Mesenteric fat pad (tissue), 1 donor: Measurements from ENCODE around the gene HECTD4. TPM values are rescaled to one million over a fixed set of nuclear protein-coding genes. Genes with fewer than 3 reads are reported as not detected.
"Not testable (repeated sequence)": the region's sequence is repeated elsewhere in the genome, so short reads cannot be mapped to it uniquely, and the experiment has no call there.

Experiments used
- DNase-seq: peaks from one replicate; pipeline ENCODE4 v3.0.0-alpha.2; 2020; ENCODE audit warnings: low spot score
- total RNA-seq: library from RNA; stranded (reverse); fragmentation: NEBNext Ultra II Directional; extraction: Animal tissue kit (Norgen Biotek cat#: 25700); gene quantifications from one replicate; pipeline ENCODE4 v1.2.1, GENCODE V29; 2021
- donor health status: DM: yes; HTN: yes; CAD: no.

HECTD4 gene
- total RNA-seq, 1 donor from 2014 or later: 37.0 TPM

DNA sequence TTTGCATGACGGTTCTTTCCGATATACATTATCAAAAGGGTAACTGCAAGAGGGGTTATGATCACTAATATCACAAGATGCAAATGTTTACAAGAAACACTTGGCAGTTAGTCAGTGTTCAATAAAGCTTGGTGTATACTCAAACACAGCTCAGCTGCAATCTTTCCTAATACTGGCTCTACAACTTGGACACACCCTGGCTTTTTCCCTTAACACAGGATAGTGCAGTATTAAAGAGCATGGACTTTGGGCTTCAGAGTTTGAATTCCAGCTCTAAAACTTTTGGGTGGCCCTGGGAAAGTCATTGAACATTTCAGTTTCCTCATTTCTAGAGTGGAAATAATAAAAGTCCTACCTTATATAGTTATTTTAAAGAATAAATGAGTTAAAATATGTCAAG lies 107.0 kb downstream of the HECTD4 start:
- DNase-seq: no peak

DNA sequence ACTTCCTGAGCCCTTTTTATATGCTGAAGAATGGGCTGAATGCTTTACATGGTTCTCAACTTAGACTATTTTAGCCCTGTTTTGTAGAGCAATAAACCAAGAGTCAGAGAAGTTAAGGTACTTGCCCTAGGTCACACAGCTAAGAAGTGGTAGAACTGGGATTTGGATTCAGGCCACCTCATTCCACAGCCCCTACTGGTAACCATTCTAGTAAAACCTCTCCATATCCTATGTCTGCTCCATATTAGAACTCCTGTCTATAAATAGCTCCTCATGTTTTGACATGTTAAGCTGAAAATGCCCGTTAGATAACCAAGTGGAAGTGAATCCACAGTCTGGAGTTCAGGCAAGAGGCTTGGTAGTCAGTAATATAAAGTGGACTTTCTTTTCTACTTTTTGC lies 111.6 kb downstream of the HECTD4 start:
- no peak for DNase-seq

GRCh38 chr12:112266473-112266872 lies 115.8 kb downstream of the HECTD4 start:
- DNase-seq: no peak

GRCh38 chr12:112261559-112261958 lies 120.7 kb downstream of the HECTD4 start:
- no peak for DNase-seq

DNA sequence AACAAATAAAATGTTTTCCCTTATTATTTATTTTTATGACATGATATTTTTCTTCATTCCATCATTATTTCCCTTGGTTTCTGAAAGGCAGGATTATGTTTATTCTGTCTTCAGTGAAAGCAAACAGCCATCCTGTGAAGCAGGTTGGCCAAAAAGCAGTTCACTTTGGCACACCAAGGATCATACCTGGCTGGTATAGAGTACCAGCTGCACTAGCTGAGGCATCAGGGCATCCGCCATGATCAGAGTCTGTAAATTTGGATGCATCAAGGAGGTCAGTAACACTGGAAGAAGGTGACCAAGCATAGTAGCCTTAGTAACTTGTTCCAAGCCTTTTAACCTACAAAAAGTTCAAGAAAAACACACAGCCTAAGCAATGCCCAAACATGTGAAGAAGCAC lies 123.3 kb downstream of the HECTD4 start:
- no peak for DNase-seq

DNA sequence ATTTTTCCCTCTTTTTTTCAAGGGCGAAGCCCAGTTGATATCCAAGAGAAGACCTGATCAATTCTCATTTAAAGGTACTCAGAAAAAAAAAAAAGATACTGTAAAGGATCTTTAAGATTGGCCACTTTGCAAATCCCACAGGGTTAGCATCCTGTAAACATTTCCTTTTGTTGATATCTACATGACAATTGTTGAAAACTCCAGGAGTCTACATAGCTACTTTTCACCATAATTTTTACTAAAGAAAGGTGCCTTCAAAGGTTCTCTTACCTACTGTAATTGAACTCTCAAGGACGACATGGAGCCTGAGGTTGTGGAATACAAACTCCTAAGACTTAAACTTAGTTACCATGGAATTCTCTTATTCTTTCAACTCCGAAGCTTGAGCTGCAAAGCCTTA lies 125.5 kb downstream of the HECTD4 start:
- DNase-seq: no peak

- DNase-seq: no peak
These were observed 130.0 kb downstream of the HECTD4 start for GRCh38 chr12:112252184-112252583.

GRCh38 chr12:112244902-112245301 lies 137.3 kb downstream of the HECTD4 start:
- not testable (repeated sequence) for DNase-seq

DNA sequence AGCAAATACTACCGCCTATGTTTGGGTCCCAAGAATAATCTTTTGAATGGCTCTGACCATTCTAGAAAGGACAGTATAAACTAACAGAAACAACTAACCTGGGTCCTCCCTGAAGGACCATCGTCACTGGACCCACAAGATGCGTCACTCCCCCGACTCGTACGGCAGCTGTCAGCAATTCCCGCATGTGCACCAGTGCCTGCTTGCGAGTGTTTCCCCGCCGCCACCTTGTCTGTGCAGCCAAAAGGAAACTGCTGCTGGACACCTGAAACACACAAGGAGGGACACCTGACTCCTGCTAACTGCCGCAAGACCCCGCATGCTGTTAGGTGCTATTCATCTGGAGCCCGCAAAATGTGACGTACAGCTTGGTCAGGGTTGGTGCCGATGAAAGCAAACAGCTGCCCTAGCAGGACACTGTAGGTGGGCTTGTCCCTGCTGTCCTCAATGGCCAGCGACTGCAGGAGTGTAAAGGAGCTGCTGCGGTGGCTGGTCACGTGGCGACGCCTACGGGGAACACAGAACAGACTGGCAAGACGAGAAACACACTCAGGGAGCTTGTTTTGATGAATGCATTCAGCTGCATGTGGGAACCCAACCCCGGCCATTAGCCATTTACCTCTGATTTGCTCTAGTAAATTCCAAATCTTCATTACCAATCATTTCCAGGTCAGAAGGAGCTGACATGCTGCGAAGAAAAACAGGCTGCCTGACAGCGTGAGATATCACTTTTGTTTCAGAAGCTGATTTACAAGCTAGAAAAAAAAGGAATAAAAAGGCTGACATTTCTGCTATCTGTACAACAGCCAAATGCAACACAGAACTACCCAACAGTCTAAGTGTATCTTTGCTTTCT lies 138.7 kb downstream of the HECTD4 start:
- no peak for DNase-seq

GRCh38 chr12:112241176-112241575 lies 141.1 kb downstream of the HECTD4 start:
- DNase-seq: no peak

DNA sequence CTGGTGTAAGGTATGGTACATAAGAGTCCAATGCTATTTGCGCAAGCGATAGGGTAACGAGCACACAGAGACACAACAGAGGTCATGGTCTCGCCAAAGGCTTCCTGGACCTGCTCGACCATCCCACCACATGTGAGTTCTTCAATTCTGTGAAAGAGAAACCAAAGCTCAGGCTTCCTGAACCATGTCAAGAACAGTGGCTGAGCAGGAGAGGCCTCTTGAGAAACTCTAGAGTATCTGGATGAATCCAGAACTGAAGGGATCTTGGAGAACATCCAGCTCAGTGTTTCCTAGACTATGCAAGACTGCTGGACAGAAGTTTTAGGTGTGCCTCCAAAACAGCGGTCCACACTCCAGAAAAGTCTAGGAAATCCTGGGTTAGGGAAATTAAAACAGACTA lies 142.3 kb downstream of the HECTD4 start:
- no peak for DNase-seq

GRCh38 chr12:112239020-112239419 lies 143.2 kb downstream of the HECTD4 start:
- no peak for DNase-seq

DNA sequence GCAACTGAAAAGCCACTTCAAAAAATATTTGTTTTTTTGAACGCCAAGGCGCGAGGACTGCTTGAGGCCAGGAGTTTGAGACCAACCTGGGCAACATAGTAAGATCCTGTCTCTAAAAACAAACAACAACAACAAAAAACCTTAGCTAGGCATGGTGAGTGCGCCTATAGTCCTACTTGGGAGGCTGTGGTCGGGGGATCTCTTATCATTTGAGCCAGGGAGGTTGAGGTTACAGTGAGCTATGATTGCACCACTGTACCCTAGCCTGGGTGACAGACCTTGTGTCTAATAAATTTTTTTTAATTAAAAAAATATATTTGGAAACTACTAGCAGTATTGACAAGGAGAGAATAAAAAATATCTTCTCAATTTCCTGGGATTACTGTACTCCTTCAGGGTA lies 143.8 kb downstream of the HECTD4 start:
- DNase-seq: no peak

- DNase-seq: no peak
These were observed 145.4 kb downstream of the HECTD4 start for GRCh38 chr12:112236786-112237185.

GRCh38 chr12:112236386-112236785 lies 145.8 kb downstream of the HECTD4 start:
- DNase-seq: no peak

DNA sequence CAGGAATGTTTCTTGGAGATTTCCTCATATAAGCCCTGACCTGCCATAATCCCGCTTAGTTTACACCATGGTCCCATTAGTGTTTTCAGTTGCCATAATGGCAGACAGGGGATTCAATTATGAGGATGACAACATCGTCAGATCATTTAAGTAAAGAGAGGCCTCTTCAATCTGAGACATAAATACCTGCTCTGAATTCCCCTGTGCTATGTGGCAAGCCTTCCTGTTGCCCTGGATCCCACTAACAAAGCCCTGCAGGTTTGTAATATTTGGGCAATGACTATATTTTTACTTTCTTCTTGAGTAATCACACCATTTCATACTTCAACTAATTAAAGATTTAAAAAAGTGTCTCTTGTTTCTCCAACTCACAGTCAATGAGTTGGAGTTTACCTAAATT lies 147.9 kb downstream of the HECTD4 start:
- DNase-seq: no peak

DNA sequence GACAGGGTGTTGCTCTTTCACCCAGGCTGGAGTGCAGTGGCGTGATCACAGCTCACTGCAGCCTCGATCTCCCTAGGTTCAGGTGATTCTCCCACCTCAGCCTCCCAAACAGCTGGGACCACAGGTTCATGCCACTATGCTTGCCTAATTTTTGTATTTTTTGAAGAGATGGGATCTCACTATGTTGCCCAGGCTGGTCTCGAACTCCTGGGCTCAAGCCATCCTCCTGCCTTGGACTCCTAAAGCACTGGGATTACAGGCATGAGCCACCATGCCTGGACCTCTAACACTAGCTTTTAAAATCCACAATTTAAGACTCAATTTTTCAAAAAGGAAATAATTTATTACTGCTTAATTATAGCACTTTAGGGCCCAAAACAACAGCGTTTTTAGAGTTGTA lies 149.0 kb downstream of the HECTD4 start:
- no peak for DNase-seq

GRCh38 chr12:112230136-112230535 lies 152.1 kb downstream of the HECTD4 start:
- no peak for DNase-seq

DNA sequence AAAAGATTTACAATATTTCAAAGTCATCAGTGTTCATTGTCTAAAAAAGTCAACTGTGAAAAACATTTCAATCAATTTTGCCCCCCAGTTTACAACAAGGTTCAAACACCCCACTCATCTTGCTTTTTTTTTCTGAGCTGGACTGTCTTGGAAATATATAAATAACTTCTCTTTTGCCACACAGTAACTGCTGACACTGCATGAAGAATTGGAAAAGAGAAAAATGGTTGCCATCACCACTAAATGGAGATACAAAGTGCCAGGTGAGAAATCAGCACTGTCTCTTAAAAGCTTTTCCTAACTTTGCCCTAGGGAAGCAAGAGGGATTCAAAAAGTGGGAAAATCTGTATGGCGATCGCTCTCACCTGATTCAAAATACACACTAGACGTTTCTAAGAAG lies 155.5 kb downstream of the HECTD4 start:
- DNase-seq: no peak

- not testable (repeated sequence) for DNase-seq
These were observed 161.6 kb downstream of the HECTD4 start for GRCh38 chr12:112220628-112221027.

- DNase-seq: no peak
These were observed 163.0 kb downstream of the HECTD4 start for GRCh38 chr12:112219195-112219594.

DNA sequence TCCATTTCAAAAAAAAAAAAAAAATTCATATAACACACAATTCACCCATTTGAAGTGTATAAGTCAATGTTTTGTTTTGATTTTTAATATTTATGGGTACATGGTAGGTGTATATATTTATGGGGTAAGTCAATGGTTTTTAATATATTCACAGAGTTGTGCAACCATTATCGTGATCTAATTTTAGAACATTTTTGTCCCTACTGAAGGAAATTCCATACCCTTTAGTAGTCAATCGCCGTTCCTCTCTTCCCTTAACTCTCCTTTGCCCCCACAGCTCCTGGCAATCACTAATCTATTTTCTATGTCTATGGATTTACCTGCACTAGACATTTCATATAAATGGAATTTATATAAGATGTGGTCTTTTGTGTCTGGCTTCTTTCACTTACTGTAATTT lies 164.1 kb downstream of the HECTD4 start:
- no peak for DNase-seq

- no peak for DNase-seq
These were observed 164.6 kb downstream of the HECTD4 start for GRCh38 chr12:112217647-112218046.
